Activated naive CD8-positive, alpha-beta T cell treated with anti-CD3 and anti-CD28 coated beads, Interleukin-2, amount 50 U/mL, for 16 hours (primary cell): ENCODE measurements around the gene ST3GAL3.
"Not testable (repeated sequence)": the region's sequence is repeated elsewhere in the genome, so short reads cannot be mapped to it uniquely, and the experiment has no call there.

ENCODE experiments used
- DNase-seq: peaks from one replicate; pipeline ENCODE4 v3.0.0-alpha.2; 2020; ENCODE audit warnings: low read depth, low spot score

ST3GAL3 gene

GRCh38 chr1:43699281-43699680 is 8.1 kb upstream of the ST3GAL3 start:
- no peak for DNase-seq

GRCh38 chr1:43703836-43704235 is 3.5 kb upstream of the ST3GAL3 start:
- no peak for DNase-seq

GRCh38 chr1:43704838-43705237 is 2.5 kb upstream of the ST3GAL3 start:
- no peak for DNase-seq

- no peak for DNase-seq
These were observed 2.0 kb upstream of the ST3GAL3 start for GRCh38 chr1:43705334-43705733.

- DNase-seq: no peak
These were observed 1.2 kb upstream of the ST3GAL3 start for GRCh38 chr1:43705982-43706597.

GRCh38 chr1:43706598-43707189 is 642 bp upstream of the ST3GAL3 start:
- DNase-seq: no peak

- DNase-seq: no peak
These were observed 670 bp downstream of the ST3GAL3 start for GRCh38 chr1:43708002-43708410.

- no peak for DNase-seq
These were observed 3.7 kb downstream of the ST3GAL3 start for GRCh38 chr1:43711049-43711448.

- no peak for DNase-seq
These were observed 4.4 kb downstream of the ST3GAL3 start for GRCh38 chr1:43711524-43712386.

GRCh38 chr1:43716559-43717281 is 9.4 kb downstream of the ST3GAL3 start:
- no peak for DNase-seq

GRCh38 chr1:43719063-43719462 is 11.7 kb downstream of the ST3GAL3 start:
- no peak for DNase-seq

GRCh38 chr1:43719670-43720419 is 12.5 kb downstream of the ST3GAL3 start:
- not testable (repeated sequence) for DNase-seq

GRCh38 chr1:43722810-43723209 is 15.5 kb downstream of the ST3GAL3 start:
- no peak for DNase-seq

- no peak for DNase-seq
These were observed 22.6 kb downstream of the ST3GAL3 start for GRCh38 chr1:43729816-43730463.

- no peak for DNase-seq
These were observed 24.7 kb downstream of the ST3GAL3 start for GRCh38 chr1:43731867-43732531.

- no peak for DNase-seq
These were observed 29.5 kb downstream of the ST3GAL3 start for GRCh38 chr1:43736819-43737218.

GRCh38 chr1:43742026-43742425 is 34.7 kb downstream of the ST3GAL3 start:
- DNase-seq: no peak

GRCh38 chr1:43743206-43743605 is 35.9 kb downstream of the ST3GAL3 start:
- no peak for DNase-seq

- DNase-seq: no peak
These were observed 40.4 kb downstream of the ST3GAL3 start for GRCh38 chr1:43747736-43748135.

GRCh38 chr1:43750083-43750482 is 42.7 kb downstream of the ST3GAL3 start:
- no peak for DNase-seq
